GM12872 (cell line): ENCODE data around the gene ARPC1A.
A peak's percentile ranks its signal among the peaks of the same experiment; 100 is the strongest.

Experiments
- CTCF ChIP-seq: IDR thresholded peaks from 3 replicates; pipeline ENCODE4 v1.5.1; 2011; ENCODE audit warnings: low read depth, mild to moderate bottlenecking, low read length, moderate library complexity; ENCODE audit not compliant: insufficient read depth

ARPC1A gene

DNA sequence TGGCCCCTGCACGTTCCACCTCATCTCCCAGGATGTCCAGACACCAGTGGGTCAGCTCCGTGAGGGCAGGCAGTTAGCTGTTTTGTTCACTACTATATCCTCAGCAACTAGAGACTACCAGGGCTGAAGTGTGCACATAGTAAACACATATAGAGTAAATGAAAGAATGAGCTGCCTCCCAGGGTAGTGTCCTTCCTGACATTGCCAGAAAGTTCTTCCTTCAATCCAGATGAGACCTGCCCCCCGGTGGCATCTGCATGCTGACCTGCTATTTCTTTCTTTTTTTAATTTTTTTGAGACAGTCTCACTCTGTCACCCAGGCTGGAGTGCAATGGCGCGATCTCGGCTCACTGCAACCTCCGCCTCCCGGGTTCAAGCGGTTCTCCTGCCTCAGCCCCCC, 14.0 kb upstream of the ARPC1A start:
- no peak for TF ChIP-seq CTCF

DNA sequence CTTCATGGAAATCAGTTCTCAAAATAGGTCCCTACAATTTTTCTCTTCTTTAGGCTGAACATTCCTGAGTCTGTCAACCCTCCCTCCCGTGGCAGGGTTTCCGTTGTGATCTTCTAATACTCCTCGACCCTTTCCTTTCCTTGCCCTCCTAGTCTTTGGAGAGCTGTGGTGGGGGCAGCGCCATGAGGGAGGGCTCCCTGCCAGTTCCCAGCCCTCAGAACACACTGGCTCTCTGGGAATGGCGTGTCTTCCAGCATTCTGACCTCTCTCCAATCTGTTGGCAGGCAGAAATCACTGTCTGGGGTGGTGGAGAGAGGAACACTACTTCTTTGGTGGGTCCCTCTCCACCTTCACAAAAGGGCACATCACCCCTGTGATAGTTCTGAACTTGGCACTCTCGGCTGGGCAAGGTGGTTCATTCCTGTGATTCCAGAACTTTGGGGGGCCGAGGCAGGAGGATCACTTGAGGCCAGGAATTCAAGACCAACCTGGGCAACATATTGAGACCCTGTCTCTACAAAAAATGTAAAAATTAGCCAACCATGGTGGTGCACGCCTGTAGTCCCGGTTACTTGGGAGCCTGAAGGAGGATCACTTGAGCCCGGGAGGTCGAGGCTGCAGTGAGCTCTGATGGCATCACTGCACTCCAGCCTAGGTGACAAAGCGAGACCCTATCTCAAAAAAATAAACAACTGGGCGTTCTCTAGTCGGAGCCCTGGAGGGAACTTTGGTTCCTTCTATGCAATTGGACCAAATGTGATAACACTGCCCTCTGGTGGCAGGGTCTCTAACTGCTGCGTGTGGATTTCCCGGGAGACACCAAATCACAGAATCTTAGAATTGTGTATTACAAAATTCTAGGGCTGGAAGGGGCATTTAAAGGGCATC, 13.1 kb upstream of the ARPC1A start:
- peak; percentile 82 for TF ChIP-seq CTCF

DNA sequence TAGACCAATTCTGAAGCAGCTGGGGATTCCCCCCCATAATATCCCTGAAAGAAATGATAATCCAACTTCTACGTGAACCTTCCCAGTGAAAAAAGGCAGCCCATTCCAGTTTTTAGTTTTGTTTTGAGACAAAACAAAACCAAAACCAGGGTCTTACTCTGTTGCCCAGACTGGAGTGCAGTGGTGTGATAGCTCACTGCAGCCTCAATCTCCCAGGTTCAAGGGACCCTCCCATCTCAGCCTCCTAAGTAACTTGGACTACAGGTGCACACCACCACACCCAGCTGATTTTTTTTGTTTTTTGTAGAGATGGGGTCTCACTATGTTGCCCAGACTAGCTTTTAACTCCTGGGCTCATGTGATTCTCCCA, 12.5 kb upstream of the ARPC1A start:
- no peak for TF ChIP-seq CTCF

DNA sequence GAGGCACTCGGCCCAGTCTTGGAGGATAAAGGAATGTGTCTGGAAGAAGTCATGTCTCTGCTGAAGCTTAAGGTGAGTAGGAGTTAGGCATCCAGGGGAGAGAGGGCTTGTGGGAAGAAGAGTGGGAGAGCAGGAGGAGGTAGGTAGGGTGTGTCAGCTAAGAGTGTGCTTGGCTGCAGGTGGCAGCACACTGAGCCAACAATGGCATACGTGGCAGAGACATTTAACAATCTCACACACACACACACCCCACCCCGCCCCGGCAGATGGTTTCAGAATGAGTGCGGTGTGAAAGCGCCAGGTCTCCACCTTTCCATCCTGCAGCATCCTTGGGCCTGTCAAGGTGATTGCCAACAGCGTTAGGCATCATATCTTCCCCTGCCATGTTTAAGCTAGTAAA, 11.2 kb upstream of the ARPC1A start:
- TF ChIP-seq CTCF: 0 out of 3 replicates have a peak, but pooled peaks have one; percentile 19

GRCh38 chr7:99320371-99320770, 5.3 kb upstream of the ARPC1A start:
- no peak for TF ChIP-seq CTCF

DNA sequence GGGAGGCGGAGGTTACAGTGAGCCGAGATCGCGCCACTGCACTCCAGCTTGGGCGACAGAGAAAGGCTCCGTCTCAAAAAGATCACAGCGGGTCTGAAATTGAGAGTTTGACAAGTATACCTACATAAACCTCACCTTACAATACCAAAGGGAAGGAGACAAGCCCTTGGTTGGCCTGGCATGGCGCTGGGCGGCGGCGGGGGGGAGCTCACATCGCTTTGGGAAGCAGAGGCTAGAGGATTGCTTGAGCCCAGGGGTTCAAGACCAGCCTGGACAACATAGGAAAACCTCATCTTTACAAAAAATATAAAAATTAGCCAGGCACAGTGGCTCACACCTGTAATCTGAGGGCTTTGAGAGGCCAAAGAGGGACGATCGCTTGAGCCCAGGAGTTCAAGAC, 1.1 kb upstream of the ARPC1A start:
- no peak for TF ChIP-seq CTCF

DNA sequence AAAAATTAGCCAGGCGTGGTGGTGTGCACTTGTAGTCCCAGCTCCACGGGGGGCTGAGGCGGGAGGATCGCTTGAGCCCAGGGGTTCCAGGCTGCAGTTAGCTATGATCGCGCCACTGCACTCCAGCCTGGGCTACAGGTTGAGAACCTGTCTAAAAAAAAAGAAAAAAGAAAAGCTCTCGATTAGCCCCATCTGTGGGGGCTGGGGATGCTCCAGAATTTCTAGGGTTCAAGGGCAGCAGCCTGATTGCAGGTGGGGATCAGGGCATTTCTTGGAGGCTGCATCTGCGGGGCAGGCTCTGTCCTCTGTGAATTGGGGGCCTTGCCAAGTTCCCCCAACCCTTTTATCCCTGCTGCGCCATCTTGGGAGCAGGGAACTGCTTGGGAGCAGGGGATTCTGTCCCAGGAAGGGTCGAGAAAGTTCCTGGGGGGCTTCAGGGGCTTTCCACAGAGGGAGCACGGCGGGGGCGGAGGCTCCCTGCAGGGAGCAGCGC, 651 bp upstream of the ARPC1A start:
- no peak for TF ChIP-seq CTCF
